Prostate gland (tissue), 2 donors: Measurements from ENCODE around the gene SMIM14.

Source experiments
- CTCF ChIP-seq, 4 experiments: fragments of 200-600 bp in 2 of 4; fragments of 450-650 bp in 2 of 4; sonication (generic) in 2 of 4; IDR thresholded peaks; 1 replicate in 3 of 4; 2 replicates in 1 of 4; pipeline ENCODE4 v1.5.1; 2016 to 2019; ENCODE audit warnings: antibody characterized with exemption in 4 of 4, mild to moderate bottlenecking in 2 of 4, moderate library complexity in 2 of 4
- POLR2A ChIP-seq: fragments of 450-650 bp; IDR thresholded peaks from one replicate; pipeline ENCODE4 v1.6.1; 2016; ENCODE audit warnings: antibody characterized with exemption, mild to moderate bottlenecking

- no peak for TF ChIP-seq CTCF (IDR thresholded peaks at IDR 0.05)
- no peak for TF ChIP-seq POLR2A
Measured at GRCh38 chr4:39541987-39542610, 96.6 kb downstream of the SMIM14 start.
